Astrocyte of the spinal cord (primary cell): ENCODE results near the gene CPA4.

ENCODE experiments used
- DNase-seq: peaks from one replicate; pipeline ENCODE4 v3.0.0; 2011; ENCODE audit warnings: low read depth, low spot score
- H3K4me3 ChIP-seq: 2 replicates; pipeline ENCODE4 v1.5.1; 2011; ENCODE audit warnings: low read depth, mild to moderate bottlenecking, low read length, moderate library complexity
- in situ Hi-C: cut with HindIII; loops from 2 replicates; pipeline ENCODE4 v1.10.0; 2017; ENCODE audit warnings: low sequenced_read_pairs
- TF ChIP-seq, protein P1 (sequence below): IDR thresholded peaks from 2 replicates; pipeline ENCODE4 v1.5.1; 2012; ENCODE audit warnings: low read depth, mild to moderate bottlenecking, low read length, inconsistent platforms

The CPA4 gene

DNA sequence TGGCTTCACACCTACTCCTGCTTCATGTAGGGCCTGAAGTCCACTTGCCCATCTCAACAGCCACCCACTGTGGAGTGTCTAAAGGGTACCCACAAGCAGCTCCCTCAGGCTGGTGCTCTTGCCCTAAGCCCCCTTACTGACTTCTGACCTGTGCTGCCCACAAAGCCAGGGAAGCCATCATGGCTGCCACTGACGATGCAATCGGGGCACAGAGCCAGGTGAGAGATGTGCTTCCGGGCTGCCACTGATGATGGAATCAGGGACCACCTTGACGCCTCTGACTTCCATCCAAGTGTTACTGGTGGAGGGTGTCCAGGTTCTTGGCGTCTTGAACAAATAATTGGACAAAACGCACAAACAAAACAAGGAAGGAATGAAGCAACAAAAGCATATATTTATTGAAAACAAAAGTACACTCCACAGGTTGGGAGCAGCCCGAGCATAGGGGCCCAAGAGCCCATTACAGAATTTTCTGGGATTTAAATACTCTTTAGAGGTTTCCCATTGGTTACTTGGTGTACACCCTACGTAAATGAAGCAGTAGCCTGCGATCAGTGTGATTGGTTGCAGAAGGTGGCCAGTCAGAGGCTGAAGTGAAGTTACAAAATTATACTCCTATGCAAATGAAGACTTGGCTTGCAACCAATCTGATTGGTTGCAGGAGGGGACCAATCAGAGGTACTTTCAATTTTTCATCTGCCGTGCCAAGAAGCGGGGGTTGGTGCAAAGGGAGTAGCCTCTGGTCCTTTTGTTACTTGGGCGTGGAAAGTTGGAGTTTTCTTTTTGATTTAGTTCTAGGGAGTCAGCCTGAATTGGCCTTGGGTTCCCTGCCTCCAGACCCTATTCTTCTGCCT lies 21.8 kb upstream of the CPA4 start:
- DNase-seq = no peak
- TF ChIP-seq, protein P1, sequence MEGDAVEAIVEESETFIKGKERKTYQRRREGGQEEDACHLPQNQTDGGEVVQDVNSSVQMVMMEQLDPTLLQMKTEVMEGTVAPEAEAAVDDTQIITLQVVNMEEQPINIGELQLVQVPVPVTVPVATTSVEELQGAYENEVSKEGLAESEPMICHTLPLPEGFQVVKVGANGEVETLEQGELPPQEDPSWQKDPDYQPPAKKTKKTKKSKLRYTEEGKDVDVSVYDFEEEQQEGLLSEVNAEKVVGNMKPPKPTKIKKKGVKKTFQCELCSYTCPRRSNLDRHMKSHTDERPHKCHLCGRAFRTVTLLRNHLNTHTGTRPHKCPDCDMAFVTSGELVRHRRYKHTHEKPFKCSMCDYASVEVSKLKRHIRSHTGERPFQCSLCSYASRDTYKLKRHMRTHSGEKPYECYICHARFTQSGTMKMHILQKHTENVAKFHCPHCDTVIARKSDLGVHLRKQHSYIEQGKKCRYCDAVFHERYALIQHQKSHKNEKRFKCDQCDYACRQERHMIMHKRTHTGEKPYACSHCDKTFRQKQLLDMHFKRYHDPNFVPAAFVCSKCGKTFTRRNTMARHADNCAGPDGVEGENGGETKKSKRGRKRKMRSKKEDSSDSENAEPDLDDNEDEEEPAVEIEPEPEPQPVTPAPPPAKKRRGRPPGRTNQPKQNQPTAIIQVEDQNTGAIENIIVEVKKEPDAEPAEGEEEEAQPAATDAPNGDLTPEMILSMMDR = no peak
- H3K4me3 ChIP-seq = no peak overlapping the region
- in situ Hi-C loops = no loop called here

DNA sequence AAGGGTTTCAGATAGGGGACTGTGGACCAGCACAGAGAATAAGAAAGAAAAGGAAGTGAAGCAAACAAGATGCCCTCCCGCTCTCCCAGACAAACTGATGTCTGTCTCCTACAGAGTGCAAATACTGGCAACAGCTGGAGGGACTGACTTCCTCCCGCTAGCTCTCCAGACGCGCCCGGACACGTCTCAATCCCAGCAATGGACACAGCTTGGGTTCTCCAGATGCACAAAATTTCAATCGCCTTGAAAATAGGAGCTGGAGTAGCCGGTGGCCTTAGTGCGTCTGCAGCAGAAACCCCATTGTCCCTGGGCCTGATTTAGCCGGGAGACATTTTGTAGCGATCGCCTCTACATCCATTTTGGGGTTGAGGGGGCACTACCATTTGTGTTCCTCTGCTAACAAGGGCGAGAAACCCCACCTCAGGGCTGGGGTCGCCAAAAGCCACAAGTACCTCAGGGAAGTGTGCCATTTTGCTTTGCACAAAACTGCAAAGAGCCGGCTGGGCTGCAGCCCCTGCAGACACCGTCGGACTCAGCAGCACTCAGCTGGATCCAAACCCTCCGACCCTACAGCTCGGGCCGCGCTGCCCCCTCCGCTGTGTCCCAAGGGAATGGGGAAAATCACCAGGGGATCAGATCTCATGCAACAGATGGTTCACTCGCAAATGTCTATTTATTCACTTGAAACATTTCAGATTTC lies 20.4 kb upstream of the CPA4 start:
- DNase-seq = no peak
- H3K4me3 ChIP-seq = no peak overlapping the region
- TF ChIP-seq, protein P1 = no peak
- in situ Hi-C loops = no loop called here

DNA sequence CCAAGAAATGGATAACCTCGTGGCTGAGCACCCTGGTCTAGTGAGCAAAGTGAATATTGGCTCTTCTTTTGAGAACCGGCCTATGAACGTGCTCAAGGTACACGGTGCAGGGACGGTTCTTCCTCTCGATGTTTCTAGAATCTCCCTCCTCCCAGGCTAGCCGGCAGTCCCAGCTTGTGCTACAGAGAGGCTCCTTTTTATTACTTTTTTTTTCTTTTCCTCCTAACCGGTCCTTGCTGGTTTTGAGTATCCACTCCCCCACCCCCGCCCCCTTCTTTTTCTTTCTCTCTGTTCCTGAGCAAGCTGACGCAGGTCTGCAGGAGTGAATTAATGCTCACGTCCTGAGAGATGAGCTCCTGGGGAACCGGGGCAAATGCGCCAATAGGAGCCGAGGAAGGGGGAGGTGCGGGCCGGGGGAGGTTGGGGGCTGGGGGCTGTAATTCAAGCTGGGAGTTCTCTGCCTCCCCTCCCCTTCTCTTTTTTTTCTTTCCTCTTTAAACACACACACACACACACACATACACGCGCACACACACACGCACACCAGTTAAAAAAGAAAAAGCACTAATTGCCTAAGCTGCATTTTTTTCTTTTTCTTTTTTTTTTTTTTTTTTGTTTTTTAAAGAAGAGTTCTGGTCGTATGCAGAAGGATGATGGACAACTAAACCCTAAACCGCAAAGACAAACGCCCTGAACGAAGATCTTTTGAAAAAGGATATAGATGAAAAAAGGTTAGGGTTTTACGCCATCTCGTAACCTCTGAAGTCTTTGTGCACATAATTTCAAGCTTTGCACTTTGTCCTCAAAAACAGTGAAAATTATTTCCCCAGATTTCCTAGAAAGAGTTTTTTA lies 19.7 kb upstream of the CPA4 start:
- in situ Hi-C loops = no loop called here
- TF ChIP-seq, protein P1 = no peak
- H3K4me3 ChIP-seq = no peak overlapping the region
- DNase-seq = peak; percentile 88

DNA sequence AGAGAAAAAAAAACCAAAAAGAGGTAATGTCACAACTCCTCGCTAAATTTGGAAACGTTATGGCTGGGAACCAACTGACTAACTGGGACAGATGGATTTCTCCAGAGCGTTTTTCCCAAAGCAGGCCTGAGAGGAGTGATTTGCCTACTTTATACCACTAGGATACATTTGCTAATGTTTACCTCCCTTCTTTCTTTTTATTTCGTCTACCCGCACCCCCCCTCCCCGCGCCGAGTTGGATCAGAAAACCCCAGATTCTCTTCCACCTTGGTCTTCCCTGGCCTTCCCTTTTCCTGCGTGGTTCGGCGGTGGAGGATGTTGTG lies 19.1 kb upstream of the CPA4 start:
- no peak overlapping the region for H3K4me3 ChIP-seq
- peak; percentile 47 for DNase-seq
- TF ChIP-seq, protein P1 = no peak
- in situ Hi-C loops = no loop called here

DNA sequence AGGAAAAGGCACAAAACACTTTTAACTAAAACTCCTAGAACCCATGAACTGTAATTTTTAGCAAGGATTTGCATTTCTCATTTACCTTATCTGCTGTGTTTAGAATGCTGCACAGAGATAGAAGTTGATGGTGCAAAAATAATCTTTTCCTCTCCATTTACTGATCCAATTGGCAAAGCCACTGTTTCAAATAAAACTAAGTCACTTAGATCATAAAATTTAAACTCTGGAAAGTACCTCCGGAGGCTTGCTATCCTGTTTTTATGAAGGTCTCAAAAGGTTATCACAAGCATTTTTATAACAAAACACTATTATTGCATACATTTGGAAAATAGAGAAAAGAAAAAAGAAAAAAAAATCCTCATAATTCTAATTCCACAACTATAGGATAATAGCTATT lies 18.7 kb upstream of the CPA4 start:
- DNase-seq = no peak
- no peak overlapping the region for H3K4me3 ChIP-seq
- in situ Hi-C loops = no loop called here
- TF ChIP-seq, protein P1 = no peak

DNA sequence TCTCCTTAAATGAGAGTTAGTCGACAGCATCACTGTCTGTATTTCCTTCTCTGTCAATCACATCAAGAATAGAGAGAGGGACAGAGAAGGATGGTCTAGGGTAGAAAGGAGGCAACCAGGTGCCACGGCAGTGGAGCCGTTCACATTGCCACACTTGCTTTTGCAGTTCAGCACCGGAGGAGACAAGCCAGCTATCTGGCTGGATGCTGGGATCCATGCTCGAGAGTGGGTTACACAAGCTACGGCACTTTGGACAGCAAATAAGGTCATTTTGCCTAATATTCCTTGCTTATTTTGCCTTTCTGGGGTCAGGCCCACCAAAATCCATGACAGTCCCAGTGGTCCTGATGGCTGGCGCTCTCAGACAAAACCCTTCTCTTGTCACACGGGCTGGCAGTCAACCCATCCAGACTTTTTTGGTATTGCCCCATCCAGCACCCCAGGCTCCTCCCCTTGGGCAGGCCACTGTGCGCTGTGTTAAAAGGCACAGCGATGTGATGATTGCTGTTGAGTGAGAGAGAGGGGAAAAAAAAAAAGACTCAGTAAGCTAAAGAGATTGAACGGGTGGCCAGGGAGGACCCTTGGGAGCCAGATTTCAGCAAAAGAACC lies 17.9 kb upstream of the CPA4 start:
- in situ Hi-C loops = no loop called here
- DNase-seq = no peak
- no peak overlapping the region for H3K4me3 ChIP-seq
- TF ChIP-seq, protein P1 = no peak
